Activated CD4-positive, alpha-beta T cell treated with anti-CD3 and anti-CD28 coated beads for 48 hours (primary cell): Measurements from ENCODE around the gene UTP11.

ENCODE experiments used
- DNase-seq: peaks from one replicate; pipeline ENCODE4 v3.0.0-alpha.2; 2020

UTP11 gene

GRCh38 chr1:38046884-38047602 lies 34.5 kb downstream of the UTP11 start:
- peak; percentile 78 for DNase-seq

GRCh38 chr1:38047603-38048141 lies 35.1 kb downstream of the UTP11 start:
- DNase-seq = no peak

- DNase-seq = no peak
These were observed 38.0 kb downstream of the UTP11 start for GRCh38 chr1:38050397-38051078.

GRCh38 chr1:38051079-38051543 lies 38.6 kb downstream of the UTP11 start:
- DNase-seq = no peak

GRCh38 chr1:38052750-38053415 lies 40.3 kb downstream of the UTP11 start:
- no peak for DNase-seq

- no peak for DNase-seq
These were observed 41.0 kb downstream of the UTP11 start for GRCh38 chr1:38053416-38054091.

- no peak for DNase-seq
These were observed 42.9 kb downstream of the UTP11 start for GRCh38 chr1:38055398-38055797.

GRCh38 chr1:38055965-38056364 lies 43.4 kb downstream of the UTP11 start:
- no peak for DNase-seq

- no peak for DNase-seq
These were observed 47.2 kb downstream of the UTP11 start for GRCh38 chr1:38059635-38060250.

- no peak for DNase-seq
These were observed 48.0 kb downstream of the UTP11 start for GRCh38 chr1:38060498-38060897.

GRCh38 chr1:38061290-38061689 lies 48.8 kb downstream of the UTP11 start:
- no peak for DNase-seq

GRCh38 chr1:38061883-38062328 lies 49.4 kb downstream of the UTP11 start:
- DNase-seq = no peak

- no peak for DNase-seq
These were observed 50.1 kb downstream of the UTP11 start for GRCh38 chr1:38062361-38063288.

- DNase-seq = no peak
These were observed 51.1 kb downstream of the UTP11 start for GRCh38 chr1:38063616-38064015.

- no peak for DNase-seq
These were observed 51.8 kb downstream of the UTP11 start for GRCh38 chr1:38064197-38064903.

- DNase-seq = no peak
These were observed 55.9 kb downstream of the UTP11 start for GRCh38 chr1:38068220-38068979.

GRCh38 chr1:38068980-38069340 lies 56.4 kb downstream of the UTP11 start:
- DNase-seq = no peak

- DNase-seq = no peak
These were observed 59.0 kb downstream of the UTP11 start for GRCh38 chr1:38071312-38072256.

- no peak for DNase-seq
These were observed 60.3 kb downstream of the UTP11 start for GRCh38 chr1:38072858-38073257.
